HAP-1 (cell line): ENCODE measurements around the gene SLC37A1.

Source experiments
- DNase-seq, 2 experiments: peaks; one replicate each; pipeline ENCODE4 v3.0.0-alpha.2; 2016 to 2020; ENCODE audit warnings: low spot score in 2 of 2
- H3K27me3 ChIP-seq: fragments of 250-450 bp; sonication (Bioruptor Pico); 2 replicates; pipeline ENCODE4 v1.5.1; 2020; ENCODE audit warnings: low read depth, mild to moderate bottlenecking, moderate library complexity
- H3K36me3 ChIP-seq: fragments of 250-450 bp; sonication (Bioruptor Pico); replicated peaks from 2 replicates; pipeline ENCODE4 v1.5.1; 2020; ENCODE audit warnings: mild to moderate bottlenecking
- H3K4me1 ChIP-seq: fragments of 250-450 bp; sonication (Bioruptor Pico); 2 replicates; pipeline ENCODE4 v1.5.1; 2020; ENCODE audit warnings: mild to moderate bottlenecking
- H3K4me3 ChIP-seq: fragments of 250-450 bp; sonication (Bioruptor Pico); 2 replicates; pipeline ENCODE4 v1.5.1; 2020; ENCODE audit warnings: mild to moderate bottlenecking, moderate library complexity
- H3K9me3 ChIP-seq: fragments of 250-450 bp; sonication (Bioruptor Pico); 2 replicates; pipeline ENCODE4 v1.5.1; 2020; ENCODE audit warnings: mild to moderate bottlenecking, moderate library complexity
- in situ Hi-C: fragments of 300-500 bp; cut with MboI; formaldehyde crosslinking; loops from 3 replicates; pipeline ENCODE4 v1.14.3; 2020; ENCODE audit warnings: low sequenced_read_pairs, inconsistent platforms, mixed read lengths

Gene SLC37A1

DNA sequence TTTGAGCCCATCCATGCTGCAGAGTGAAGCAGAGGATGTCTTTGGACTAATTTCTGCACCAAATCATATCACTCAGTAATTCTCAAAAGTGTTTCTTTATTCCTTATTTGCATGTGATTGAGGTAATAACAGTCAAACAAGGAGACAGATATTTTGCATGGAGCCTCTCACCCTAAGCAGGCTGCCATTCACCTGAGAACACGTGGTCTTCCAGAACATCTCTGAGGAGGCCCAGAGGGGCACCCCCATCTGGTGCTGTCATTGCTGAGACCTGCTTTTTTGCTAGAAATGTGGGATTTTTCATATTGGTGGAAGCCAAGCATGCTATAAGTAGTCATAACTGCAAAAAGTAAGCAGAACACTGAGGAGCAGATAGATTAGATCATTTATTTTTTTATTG, 7.7 kb downstream of the SLC37A1 start:
- H3K9me3 ChIP-seq = no peaks in the 10 kb centered on the region
- H3K4me1 ChIP-seq = peaks cover 12% of the 10 kb centered on the region
- H3K27me3 ChIP-seq = no peaks in the 10 kb centered on the region
- no peak for DNase-seq
- no peak overlapping the region for H3K4me3 ChIP-seq
- H3K36me3 ChIP-seq = no peaks in the 10 kb centered on the region
- in situ Hi-C loops = no loop called here

DNA sequence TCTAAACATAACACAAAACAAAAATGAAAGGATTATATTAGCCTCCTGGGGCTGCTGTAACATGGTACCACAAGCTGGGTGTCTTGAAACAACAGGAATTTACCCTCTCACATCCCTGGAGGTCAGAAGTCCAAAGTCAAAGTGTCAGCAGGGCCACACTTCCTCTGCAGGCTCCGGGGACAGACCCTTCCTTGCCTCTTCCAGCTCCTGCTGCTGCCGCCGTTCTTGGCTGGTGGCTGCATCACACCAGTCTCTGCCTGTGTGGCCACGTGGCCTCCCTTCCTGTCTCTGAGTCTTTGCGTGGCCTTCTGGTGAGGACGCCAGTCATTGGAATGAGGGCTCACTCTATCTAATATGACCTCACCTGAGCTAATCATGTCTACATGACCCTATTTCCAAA, 8.2 kb downstream of the SLC37A1 start:
- Histone ChIP-seq H3K27me3 (no peaks in the 10 kb centered on the region), H3K36me3 (no peaks in the 10 kb centered on the region), H3K9me3 (no peaks in the 10 kb centered on the region), H3K4me3 (no peak overlapping the region), H3K4me1 (peaks cover 12% of the 10 kb centered on the region)
- in situ Hi-C loops = no loop called here
- no peak for DNase-seq

DNA sequence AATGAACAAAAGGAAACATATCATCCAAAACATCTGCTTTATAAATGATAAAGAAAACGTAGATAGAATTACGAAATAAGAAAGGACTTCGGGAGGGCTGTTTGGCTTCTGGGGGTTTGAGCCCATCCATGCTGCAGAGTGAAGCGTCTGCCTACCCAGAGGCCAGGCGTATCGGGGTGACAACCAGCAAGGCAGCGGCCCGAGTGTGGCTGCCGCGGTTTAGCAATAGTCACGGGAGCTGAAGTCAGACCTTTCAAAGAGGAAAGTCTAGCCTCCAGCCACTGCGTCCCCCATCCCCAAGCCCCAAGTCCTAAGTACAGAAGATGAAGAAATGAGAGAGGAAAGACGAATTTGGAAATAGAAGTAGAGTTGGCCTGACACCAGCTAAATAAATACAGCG, 8.6 kb downstream of the SLC37A1 start:
- Histone ChIP-seq H3K27me3 (no peaks in the 10 kb centered on the region), H3K4me3 (no peak overlapping the region), H3K9me3 (no peaks in the 10 kb centered on the region), H3K36me3 (no peaks in the 10 kb centered on the region), H3K4me1 (peaks cover 12% of the 10 kb centered on the region)
- DNase-seq = no peak
- in situ Hi-C loops = no loop called here

DNA sequence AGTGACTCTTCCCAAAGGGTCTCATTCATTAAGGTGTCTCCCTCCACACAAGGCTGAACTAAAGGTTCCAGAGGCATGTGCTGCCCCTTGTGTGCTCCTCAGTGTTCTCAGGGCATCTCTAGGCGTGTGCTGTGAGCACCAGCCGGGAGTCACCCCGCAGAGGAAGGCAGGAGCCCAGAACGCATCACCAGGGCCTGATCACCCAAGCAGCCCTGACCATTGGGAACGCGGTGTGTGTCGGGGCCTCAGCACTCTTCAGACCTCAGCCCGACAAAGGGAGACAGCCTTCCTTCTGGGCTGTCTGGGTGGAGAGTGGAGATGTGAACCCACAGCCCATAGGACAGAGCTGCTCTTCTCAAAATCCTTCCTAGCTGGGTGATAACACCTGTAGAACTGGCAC, 9.1 kb downstream of the SLC37A1 start:
- Histone ChIP-seq H3K4me1 (peaks cover 12% of the 10 kb centered on the region), H3K9me3 (no peaks in the 10 kb centered on the region), H3K27me3 (no peaks in the 10 kb centered on the region), H3K36me3 (no peaks in the 10 kb centered on the region), H3K4me3 (no peak overlapping the region)
- in situ Hi-C loops = no loop called here
- DNase-seq = no peak

DNA sequence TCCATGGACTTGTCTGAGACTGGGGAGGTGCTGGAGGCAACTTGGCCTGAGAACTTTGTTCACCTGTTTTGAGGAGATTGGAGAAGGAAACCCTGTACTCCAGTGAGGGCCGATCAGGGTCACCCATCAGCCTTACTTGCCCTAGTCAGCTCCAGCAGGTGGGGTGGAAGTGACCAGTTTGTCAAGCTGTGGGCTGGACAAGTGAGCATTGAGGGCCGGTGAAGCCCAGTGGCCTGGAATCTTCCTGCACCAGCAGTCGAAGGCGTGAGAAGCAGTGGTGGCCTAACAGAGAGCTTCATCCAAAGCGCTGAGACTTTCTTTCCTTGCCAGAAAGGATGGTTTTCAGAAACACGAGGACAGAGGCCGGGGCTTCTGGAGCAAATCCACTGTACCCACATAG, 9.6 kb downstream of the SLC37A1 start:
- in situ Hi-C loops = no loop called here
- Histone ChIP-seq H3K4me3 (no peak overlapping the region), H3K9me3 (no peaks in the 10 kb centered on the region), H3K4me1 (peaks cover 12% of the 10 kb centered on the region), H3K36me3 (no peaks in the 10 kb centered on the region), H3K27me3 (no peaks in the 10 kb centered on the region)
- no peak for DNase-seq

DNA sequence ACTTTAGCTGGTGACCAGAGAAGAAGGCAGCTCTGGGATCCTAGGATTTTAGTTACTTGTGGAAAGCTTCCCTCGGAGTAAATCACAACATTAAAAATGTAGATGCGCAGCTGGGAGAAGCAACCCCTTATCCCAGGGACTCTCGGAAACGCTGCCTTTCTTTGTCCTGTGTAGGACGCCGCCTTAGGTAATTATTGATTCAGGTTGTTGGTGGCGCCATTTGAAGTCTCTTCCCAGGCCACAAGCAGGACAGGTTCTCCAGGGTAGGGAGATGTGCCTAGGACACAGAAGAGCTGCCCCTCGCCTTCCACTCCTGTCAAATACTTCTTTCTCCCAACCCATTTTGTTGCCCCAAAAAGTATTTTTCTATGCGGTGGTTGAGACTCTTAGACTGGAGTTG, 10.3 kb downstream of the SLC37A1 start:
- peaks cover 12% of the 10 kb centered on the region for H3K4me1 ChIP-seq
- no peaks in the 10 kb centered on the region for H3K36me3 ChIP-seq
- no peaks in the 10 kb centered on the region for H3K27me3 ChIP-seq
- no peaks in the 10 kb centered on the region for H3K9me3 ChIP-seq
- no peak overlapping the region for H3K4me3 ChIP-seq
- DNase-seq = no peak
- in situ Hi-C loops = no loop called here

DNA sequence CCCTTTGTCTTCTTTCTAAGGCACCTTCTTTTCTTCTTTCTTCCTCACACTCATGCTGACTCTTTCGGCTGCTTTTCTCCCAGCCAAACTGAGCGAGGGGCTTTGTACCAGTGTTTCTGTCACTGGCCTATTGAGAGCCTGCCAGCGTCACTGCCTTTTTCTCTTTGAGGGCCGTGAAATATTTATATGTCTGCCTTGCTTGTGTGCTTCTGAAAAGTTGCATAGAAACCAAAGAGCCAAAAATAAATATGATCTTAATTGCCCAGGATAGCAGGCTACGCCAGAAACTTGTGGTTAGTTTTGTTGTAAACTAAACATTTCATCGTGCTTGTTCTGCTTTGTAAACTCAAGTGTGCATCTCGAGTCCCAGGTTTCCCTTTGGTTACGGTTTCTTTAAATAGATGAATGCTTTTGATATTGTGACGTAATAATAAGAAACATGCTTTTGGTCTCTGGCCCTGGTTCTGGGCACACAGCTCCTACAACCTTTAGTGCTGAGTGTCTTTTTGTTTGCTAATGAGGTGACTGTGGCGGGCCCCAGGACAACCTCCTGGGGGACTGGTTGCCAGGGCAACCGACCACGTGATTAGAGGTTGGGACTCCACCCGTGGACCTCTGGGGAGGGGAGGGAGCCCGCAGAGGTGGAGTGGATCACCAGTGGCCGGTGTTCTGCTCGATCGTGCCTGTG, 10.8 kb downstream of the SLC37A1 start:
- peak; percentile 35 to 73 for DNase-seq
- H3K4me3 ChIP-seq = no peak overlapping the region
- no peaks in the 10 kb centered on the region for H3K9me3 ChIP-seq
- H3K27me3 ChIP-seq = no peaks in the 10 kb centered on the region
- peaks cover 12% of the 10 kb centered on the region for H3K4me1 ChIP-seq
- H3K36me3 ChIP-seq = no peaks in the 10 kb centered on the region
- in situ Hi-C loops = no loop called here

DNA sequence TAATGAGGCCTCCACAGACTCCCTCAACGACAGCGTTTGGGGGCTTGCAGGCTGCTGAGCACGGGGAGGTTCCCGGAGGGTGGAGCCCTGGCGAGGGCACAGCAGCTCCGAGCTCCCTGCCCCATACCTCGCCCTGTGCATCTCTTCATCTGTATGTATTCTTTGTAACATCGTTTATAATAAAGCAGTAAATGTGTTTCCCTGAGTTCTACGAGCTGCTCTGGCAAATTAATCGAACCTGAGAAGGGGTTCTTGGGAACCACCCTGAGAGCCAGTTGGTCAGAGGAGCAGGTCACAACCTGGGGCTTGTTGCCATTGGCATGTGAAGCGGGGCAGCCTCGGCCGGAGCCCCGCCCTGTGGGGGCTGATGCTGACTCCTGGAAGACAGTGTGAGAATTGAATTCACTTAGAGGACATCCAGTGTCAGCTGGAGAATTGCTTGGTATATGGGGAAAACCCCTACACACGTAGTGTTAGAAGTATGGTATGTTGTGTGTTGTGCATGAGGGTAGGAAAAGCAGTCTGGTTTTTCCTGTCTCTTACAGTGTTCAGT, 11.5 kb downstream of the SLC37A1 start:
- Histone ChIP-seq H3K36me3 (no peaks in the 10 kb centered on the region), H3K27me3 (no peaks in the 10 kb centered on the region), H3K4me1 (peaks cover 12% of the 10 kb centered on the region), H3K4me3 (no peak overlapping the region), H3K9me3 (no peaks in the 10 kb centered on the region)
- no peak for DNase-seq
- in situ Hi-C loops = no loop called here

DNA sequence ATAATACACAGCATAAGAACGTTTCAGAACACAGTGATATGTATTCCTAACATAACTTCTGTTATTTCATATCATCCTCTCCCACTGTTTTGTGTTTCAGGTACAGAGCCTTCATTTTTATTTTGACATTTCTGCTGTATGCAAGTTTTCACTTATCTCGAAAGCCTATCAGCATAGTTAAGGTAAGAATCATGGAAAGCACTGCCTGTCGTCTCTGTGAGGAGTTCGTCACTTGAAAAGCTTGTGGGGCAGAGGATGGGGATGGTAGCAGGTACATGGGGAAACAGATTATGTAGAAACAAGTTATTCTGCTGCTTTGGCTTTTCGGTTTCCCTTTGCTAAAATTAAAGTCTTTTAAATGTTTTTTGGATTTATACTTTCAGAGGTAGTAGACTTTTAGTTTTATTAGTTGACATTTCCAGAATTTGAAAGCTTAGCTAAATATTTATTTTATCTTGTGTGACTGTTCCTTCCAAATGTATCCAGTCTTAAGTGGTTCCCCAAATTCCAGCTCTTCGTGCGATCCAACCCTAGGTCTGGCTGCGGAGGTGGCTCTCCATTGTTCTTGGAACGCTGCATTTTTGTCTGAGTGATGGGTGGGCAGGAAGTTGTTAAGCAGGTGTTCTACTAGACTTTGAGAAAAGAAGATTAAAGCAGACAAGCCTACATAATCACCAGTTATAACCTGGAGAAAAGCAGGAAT, 12.2 kb downstream of the SLC37A1 start:
- in situ Hi-C loops = no loop called here
- Histone ChIP-seq H3K4me1 (peaks cover 12% of the 10 kb centered on the region), H3K9me3 (no peaks in the 10 kb centered on the region), H3K27me3 (no peaks in the 10 kb centered on the region), H3K4me3 (no peak overlapping the region), H3K36me3 (no peaks in the 10 kb centered on the region)
- no peak for DNase-seq

DNA sequence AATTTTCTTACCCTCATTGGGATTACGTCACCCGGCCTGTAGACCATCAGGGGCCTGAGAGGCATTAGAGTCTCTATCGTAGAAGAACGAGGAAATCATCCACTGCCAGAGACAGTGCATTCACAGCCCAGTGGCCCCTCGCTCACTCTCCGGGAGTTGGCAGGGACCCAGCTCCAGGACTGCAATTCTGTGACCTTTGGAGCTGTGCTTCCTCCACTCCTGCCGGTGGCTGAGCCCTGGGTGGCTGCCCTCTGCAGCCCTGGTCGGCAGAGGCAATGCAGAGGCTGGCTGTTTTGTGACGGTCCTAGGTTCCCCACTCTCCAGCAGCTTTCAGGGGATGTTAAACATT, 12.7 kb downstream of the SLC37A1 start:
- Histone ChIP-seq H3K4me3 (no peak overlapping the region), H3K27me3 (no peaks in the 10 kb centered on the region), H3K4me1 (peaks cover 12% of the 10 kb centered on the region), H3K9me3 (no peaks in the 10 kb centered on the region), H3K36me3 (no peaks in the 10 kb centered on the region)
- DNase-seq = no peak
- in situ Hi-C loops = no loop called here

DNA sequence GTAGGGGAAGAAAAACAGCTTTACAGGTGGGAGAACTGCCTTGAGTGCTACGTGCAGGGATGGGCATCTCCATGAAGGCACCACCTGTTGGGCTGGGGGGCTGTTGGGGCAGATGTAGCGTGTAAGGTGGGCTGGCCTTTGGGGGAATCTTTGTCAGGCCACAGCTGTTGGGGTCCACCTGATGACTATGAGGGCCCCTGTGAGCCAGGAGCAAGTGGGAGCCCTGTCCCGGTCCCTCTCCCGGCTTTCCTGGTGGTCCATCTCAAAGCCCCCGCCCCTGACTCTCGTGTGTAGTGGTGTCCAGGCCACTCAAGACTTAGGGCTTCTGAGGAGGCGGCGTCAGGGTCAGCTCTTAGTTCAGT, 13.5 kb downstream of the SLC37A1 start:
- in situ Hi-C loops = no loop called here
- DNase-seq = no peak
- H3K27me3 ChIP-seq = no peaks in the 10 kb centered on the region
- H3K4me1 ChIP-seq = peaks cover 12% of the 10 kb centered on the region
- no peak overlapping the region for H3K4me3 ChIP-seq
- no peaks in the 10 kb centered on the region for H3K9me3 ChIP-seq
- H3K36me3 ChIP-seq = no peaks in the 10 kb centered on the region

DNA sequence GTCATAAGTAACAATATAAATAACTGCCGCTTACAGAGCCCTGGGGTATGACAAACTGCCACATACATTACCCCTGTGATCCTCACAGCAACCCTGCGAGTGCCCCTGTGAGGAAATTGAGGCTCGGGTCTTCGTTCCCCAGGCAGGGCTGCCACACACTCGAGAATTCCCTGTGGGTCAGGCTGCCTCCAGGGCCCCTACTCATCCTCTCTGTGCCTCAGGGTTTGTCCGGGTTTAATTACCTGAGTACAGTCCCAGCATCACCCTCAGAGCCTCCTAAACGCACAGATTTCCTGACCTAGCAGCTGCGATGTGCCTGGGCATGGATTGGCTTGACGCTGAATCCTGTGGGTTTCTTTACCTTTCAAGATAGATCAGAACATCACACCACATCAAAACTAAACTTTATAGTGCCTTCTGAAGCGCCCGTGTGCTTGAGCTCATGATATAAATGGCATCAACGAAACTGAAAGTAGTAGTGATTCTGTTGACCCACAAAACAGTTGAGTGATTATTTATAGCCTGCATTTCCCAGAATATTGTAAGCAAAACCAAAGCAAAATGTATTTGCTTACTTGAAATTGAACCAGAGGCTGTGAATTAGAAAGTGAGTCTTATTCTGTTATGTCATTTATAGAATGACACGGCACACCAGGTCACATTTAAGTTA, 14.0 kb downstream of the SLC37A1 start:
- no peak for DNase-seq
- Histone ChIP-seq H3K36me3 (no peaks in the 10 kb centered on the region), H3K4me1 (peaks cover 12% of the 10 kb centered on the region), H3K4me3 (no peak overlapping the region), H3K27me3 (no peaks in the 10 kb centered on the region), H3K9me3 (no peaks in the 10 kb centered on the region)
- in situ Hi-C loops = no loop called here

DNA sequence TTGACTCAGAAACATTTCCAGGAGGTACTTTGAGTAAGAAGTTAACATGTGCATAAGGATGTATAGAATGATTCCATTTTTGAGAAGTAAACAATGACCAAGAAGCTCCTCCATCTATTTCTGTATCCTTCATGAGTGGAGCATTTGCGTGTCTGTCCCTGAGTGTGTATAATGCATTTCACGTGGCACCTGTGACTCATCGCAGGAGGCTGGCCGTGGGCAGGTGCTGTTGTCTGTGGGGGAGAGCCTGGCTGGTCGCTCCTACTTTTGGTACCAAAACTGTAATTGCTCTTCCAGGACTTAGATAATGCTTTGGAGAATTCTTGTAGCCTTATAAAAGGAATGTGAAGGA, 16.5 kb downstream of the SLC37A1 start:
- no peaks in the 10 kb centered on the region for H3K36me3 ChIP-seq
- no peaks in the 10 kb centered on the region; the same call in 1 of the 2 replicates for H3K4me1 ChIP-seq
- no peaks in the 10 kb centered on the region for H3K9me3 ChIP-seq
- no peak overlapping the region for H3K4me3 ChIP-seq
- no peak for DNase-seq
- no peaks in the 10 kb centered on the region for H3K27me3 ChIP-seq
- in situ Hi-C loops = no loop called here

DNA sequence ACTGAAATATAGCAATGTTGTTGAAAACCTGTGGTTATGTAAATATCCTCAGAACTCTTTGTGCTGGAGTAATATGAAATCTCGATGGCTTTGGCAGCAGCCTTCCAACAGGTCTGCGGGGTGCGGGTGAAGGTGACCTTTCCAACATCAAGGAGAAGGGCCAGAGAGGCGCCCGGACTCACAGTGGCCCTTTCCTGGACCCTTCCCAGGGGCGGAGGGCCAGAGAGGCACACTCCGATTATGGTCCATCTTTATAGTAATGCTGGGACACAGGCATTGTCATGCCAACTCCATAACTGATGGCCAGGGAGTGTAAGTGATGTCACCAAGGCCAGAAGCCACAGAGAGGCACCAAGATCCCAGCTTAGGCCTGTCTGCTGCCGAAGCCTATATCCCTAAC, 18.1 kb downstream of the SLC37A1 start:
- H3K36me3 ChIP-seq = no peaks in the 10 kb centered on the region
- in situ Hi-C loops = no loop called here
- H3K27me3 ChIP-seq = no peaks in the 10 kb centered on the region
- H3K4me1 ChIP-seq = no peaks in the 10 kb centered on the region
- DNase-seq = no peak
- H3K4me3 ChIP-seq = no peak overlapping the region
- no peaks in the 10 kb centered on the region for H3K9me3 ChIP-seq
